Measurements from ENCODE around the gene SAMD13. TPM values are rescaled to one million over a fixed set of nuclear protein-coding genes. Genes with fewer than 3 reads are reported as not detected.

The SAMD13 gene
- total RNA-seq, 1 experiment from 2014 or later = 2.2 TPM

- Histone ChIP-seq H3K4me3 (ENCODE audit: low read depth in 2 of 2, low read length in 2 of 2) (no peak overlapping the region), H3K27ac (ENCODE audit: low read length) (peak overlapping the region; percentile 24; the same call in 1 of the 2 replicates), H3K36me3 (ENCODE audit: control insufficient read depth, insufficient read depth, low read length) (no peaks in the 10 kb centered on the region), H3K9me3 (ENCODE audit: control insufficient read depth, insufficient read depth, low read depth, low read length) (no peaks in the 10 kb centered on the region), H3K27me3 (ENCODE audit: control insufficient read depth, insufficient read depth, low read length) (no peaks in the 10 kb centered on the region), H3K4me1 (ENCODE audit: control insufficient read depth, insufficient read depth, low read length) (peaks cover 5% of the 10 kb centered on the region)
- TF ChIP-seq CTCF (IDR thresholded peaks at IDR 0.05) (peak; percentile 13; the same call in 1 of the 2 replicates), TCF7L2 (IDR thresholded peaks at IDR 0.05; ENCODE audit: low read depth, low read length) (no peak)
- BruUV-seq (replicated peaks) = no TSS peak
- DNase-seq (ENCODE audit: low read depth, low spot score) = no peak
- ChIA-PET CTCF (no interaction called here), POLR2A (no interaction called here)
- in situ Hi-C loops (cut with HindIII; ENCODE audit: low pct_unique_long_range_greater_than_20kb, low sequenced_read_pairs) (no loop called here), intact Hi-C loops (cut with micrococcal nuclease; ENCODE audit: unreplicated experiment) (no loop called here)
- peak; percentile 52 for ATAC-seq
These were observed 40.5 kb upstream of the SAMD13 start for GRCh38 chr1:84260852-84261518.

- Histone ChIP-seq H3K4me3 (ENCODE audit: low read depth in 2 of 2, low read length in 2 of 2) (no peak overlapping the region), H3K27me3 (ENCODE audit: control insufficient read depth, insufficient read depth, low read length) (no peaks in the 10 kb centered on the region), H3K9me3 (ENCODE audit: control insufficient read depth, insufficient read depth, low read depth, low read length) (no peaks in the 10 kb centered on the region), H3K4me1 (ENCODE audit: control insufficient read depth, insufficient read depth, low read length) (peaks cover 5% of the 10 kb centered on the region), H3K36me3 (ENCODE audit: control insufficient read depth, insufficient read depth, low read length) (no peaks in the 10 kb centered on the region), H3K27ac (ENCODE audit: low read length) (no peak overlapping the region)
- in situ Hi-C loops (cut with HindIII; ENCODE audit: low pct_unique_long_range_greater_than_20kb, low sequenced_read_pairs) = no loop called here
- intact Hi-C loops (cut with micrococcal nuclease; ENCODE audit: unreplicated experiment) = no loop called here
- CTCF ChIA-PET = interaction anchor here (0.6 kb wide), 2 partner anchors 15 to 254 kb away, joined by 4 to 5 read pairs; no protein-coding TSS in a partner anchor
- POLR2A ChIA-PET = no interaction called here
- BruUV-seq (replicated peaks) = no TSS peak
- no peak for ATAC-seq
- TF ChIP-seq TCF7L2 (IDR thresholded peaks at IDR 0.05; ENCODE audit: low read depth, low read length) (no peak), POLR2AphosphoS5 (IDR thresholded peaks at IDR 0.05; ENCODE audit: low read depth, low read length) (no peak), CTCF (IDR thresholded peaks at IDR 0.05) (no peak), REST (IDR thresholded peaks at IDR 0.05; ENCODE audit: insufficient read depth in 1 of 2, low read depth in 2 of 2, low read length in 1 of 2) (no peak), SIN3A (IDR thresholded peaks at IDR 0.05; ENCODE audit: borderline replicate concordance, insufficient read depth, low read depth, low read length) (no peak)
- no peak for DNase-seq (ENCODE audit: low read depth, low spot score)
These were observed 36.5 kb upstream of the SAMD13 start for GRCh38 chr1:84264961-84265360.

All from Panc1 (cell line).